GM12878 (cell line): ENCODE results near the gene PMS1. TPM values are rescaled to one million over a fixed set of nuclear protein-coding genes. Genes with fewer than 3 reads are reported as not detected.

Source experiments
- ATAC-seq: fragments of 200-7000 bp; cut with Tn5 transposase; 3 replicates; pipeline ENCODE4 v1.9.1; 2020; ENCODE audit warnings: mild to moderate bottlenecking, moderate library complexity
- BruUV-seq: library from RNA; stranded (reverse); fragments of 400-500 nt; replicated peaks from 2 replicates; lab custom pipeline; 2021; lab: Mats Ljungman, UMichigan
- CTCF ChIA-PET: fragments of 300-600 bp; sonication (Branson Sonifier 250); formaldehyde crosslinking; extraction: SDS; loops from one replicate; lab custom pipeline; 2021; ENCODE audit warnings: inconsistent platforms; lab: Yijun Ruan, JAX
- POLR2A ChIA-PET: fragments of 350-600 bp; formaldehyde crosslinking; extraction: SDS; loops from one replicate; lab custom pipeline; 2021; ENCODE audit warnings: inconsistent platforms; lab: Charles Lee
- RAD21 ChIA-PET: fragments of 300-600 bp; sonication (Branson Sonifier 250); formaldehyde crosslinking; loops from one replicate; lab custom pipeline; 2023; ENCODE audit warnings: antibody characterized with exemption; ENCODE audit not compliant: unreplicated experiment; lab: Charles Lee
- SMC1A ChIA-PET: fragments of 300-600 bp; sonication (Branson Sonifier 250); formaldehyde crosslinking; loops from one replicate; lab custom pipeline; 2023; ENCODE audit not compliant: unreplicated experiment, uncharacterized antibody; lab: Charles Lee
- DNase-seq: peaks from one replicate; pipeline ENCODE4 v3.0.0-alpha.2; 2011; ENCODE audit warnings: low read depth, low spot score
- FAIRE-seq: peaks from 3 replicates; lab custom pipeline; 2011; peaks lifted over from hg19 to GRCh38; lab: Jason Lieb, UNC
- H2AFZ ChIP-seq: 2 replicates; pipeline ENCODE4 v1.6.0; 2011; ENCODE audit warnings: low read depth, low read length, control low read depth; ENCODE audit not compliant: control insufficient read depth
- H3K27ac ChIP-seq: 2 replicates; pipeline ENCODE4 v1.5.1; 2011; ENCODE audit warnings: control low read depth; ENCODE audit not compliant: control insufficient read depth, insufficient read depth
- H3K27me3 ChIP-seq, 2 experiments: replicated peaks in 1 of 2; 2 replicates each; pipeline versions ENCODE4 v1.6.0 to v1.6.1; 2011; ENCODE audit warnings: low read length in 1 of 2; ENCODE audit not compliant: control insufficient read depth in 2 of 2, insufficient read depth in 2 of 2
- H3K36me3 ChIP-seq, 2 experiments: 2 replicates each; pipeline ENCODE4 v1.5.1; 2011; ENCODE audit warnings: low read length in 1 of 2; ENCODE audit not compliant: control insufficient read depth in 2 of 2, insufficient read depth in 2 of 2
- H3K4me1 ChIP-seq: 2 replicates; pipeline ENCODE4 v1.6.1; 2011; ENCODE audit warnings: mild to moderate bottlenecking, low read length, moderate library complexity, mixed read lengths; ENCODE audit not compliant: control insufficient read depth, insufficient read depth
- H3K4me2 ChIP-seq: 2 replicates; pipeline ENCODE4 v1.6.0; 2011; ENCODE audit warnings: control low read depth; ENCODE audit not compliant: control insufficient read depth, insufficient read depth
- H3K4me3 ChIP-seq: fragments of 200-600 bp; sonication (generic); 2 replicates; pipeline ENCODE4 v1.5.1; 2016
- H3K79me2 ChIP-seq: 2 replicates; pipeline ENCODE4 v1.6.0; 2011; ENCODE audit warnings: low read length; ENCODE audit not compliant: control insufficient read depth, insufficient read depth
- H3K9ac ChIP-seq: 2 replicates; pipeline ENCODE4 v1.8.0; 2011; ENCODE audit warnings: low read length, control low read depth, mixed read lengths; ENCODE audit not compliant: control insufficient read depth, insufficient read depth
- H3K9me3 ChIP-seq: replicated peaks from 3 replicates; pipeline ENCODE4 v1.5.1; 2011; ENCODE audit warnings: mild to moderate bottlenecking, low read length; ENCODE audit not compliant: control insufficient read depth, insufficient read depth
- H4K20me1 ChIP-seq: 2 replicates; pipeline ENCODE4 v1.6.0; 2011; ENCODE audit not compliant: control insufficient read depth, insufficient read depth
- CBX3 ChIP-seq: fragments of 200-600 bp; sonication (generic); IDR thresholded peaks from 2 replicates; pipeline ENCODE4 v1.6.1; 2016; ENCODE audit warnings: low read depth, borderline replicate concordance
- EP300 ChIP-seq, 2 experiments: fragments of 150-350 bp in 1 of 2; IDR thresholded peaks; 2 replicates each; pipeline ENCODE4 v1.6.1; 2011 to 2012; ENCODE audit warnings: low read depth in 2 of 2, low read length in 2 of 2, borderline replicate concordance in 1 of 2, improper control_type of control experiment in 1 of 2, inconsistent platforms in 1 of 2; ENCODE audit not compliant: control insufficient read depth in 1 of 2
- ETV6 ChIP-seq, 2 experiments: fragments of 450-650 bp in 1 of 2; IDR thresholded peaks in 1 of 2; conservative IDR thresholded peaks in 1 of 2; 2 replicates each; pipeline ENCODE4 v1.6.1; 2014; ENCODE audit warnings: antibody characterized with exemption in 1 of 2, borderline replicate concordance in 1 of 2, low read depth in 1 of 2, mild to moderate bottlenecking in 1 of 2, moderate library complexity in 1 of 2
- IRF5 ChIP-seq: fragments of 450-650 bp; IDR thresholded peaks from 2 replicates; pipeline ENCODE4 v1.6.1; 2017; ENCODE audit warnings: borderline replicate concordance
- JUNB ChIP-seq: IDR thresholded peaks from 2 replicates; pipeline ENCODE4 v1.6.1; 2016; ENCODE audit warnings: antibody characterized with exemption, mild to moderate bottlenecking
- KLF5 ChIP-seq: fragments of 450-650 bp; IDR thresholded peaks from 2 replicates; pipeline ENCODE4 v1.6.1; 2014; ENCODE audit warnings: mild to moderate bottlenecking; ENCODE audit not compliant: partially characterized antibody
- MYB ChIP-seq: fragments of 150-350 bp; IDR thresholded peaks from 2 replicates; pipeline ENCODE4 v1.6.1; 2014; ENCODE audit warnings: mild to moderate bottlenecking, low read depth, low read length, borderline replicate concordance
- MYC ChIP-seq: IDR thresholded peaks from 2 replicates; pipeline ENCODE4 v1.6.1; 2011; ENCODE audit warnings: mild to moderate bottlenecking, low read length, moderate library complexity, inconsistent platforms; ENCODE audit not compliant: insufficient read depth, insufficient replicate concordance, insufficient read length, severe bottlenecking
- NFXL1 ChIP-seq: fragments of 450-650 bp; IDR thresholded peaks from 2 replicates; pipeline ENCODE4 v1.6.1; 2017; ENCODE audit warnings: antibody characterized with exemption, mild to moderate bottlenecking, borderline replicate concordance
- SIX5 ChIP-seq: IDR thresholded peaks from 2 replicates; pipeline ENCODE4 v1.6.1; 2011; ENCODE audit warnings: mild to moderate bottlenecking, low read depth, low read length, moderate library complexity; ENCODE audit not compliant: severe bottlenecking
- SMARCA5 ChIP-seq: fragments of 450-650 bp; IDR thresholded peaks from 2 replicates; pipeline ENCODE4 v1.6.1; 2017; ENCODE audit warnings: mild to moderate bottlenecking
- SPI1 ChIP-seq: IDR thresholded peaks from 2 replicates; pipeline ENCODE4 v1.6.1; 2011; ENCODE audit warnings: low read depth, mild to moderate bottlenecking, low read length, moderate library complexity, borderline replicate concordance; ENCODE audit not compliant: insufficient read depth
- TARDBP ChIP-seq: IDR thresholded peaks from 2 replicates; pipeline ENCODE4 v1.6.1; 2016; ENCODE audit warnings: borderline replicate concordance
- TBL1XR1 ChIP-seq: IDR thresholded peaks from 2 replicates; pipeline ENCODE4 v1.6.1; 2012; ENCODE audit warnings: low read depth, low read length, improper control_type of control experiment
- WRNIP1 ChIP-seq: IDR thresholded peaks from 2 replicates; pipeline ENCODE4 v1.6.1; 2011; ENCODE audit warnings: low read depth, low read length, improper control_type of control experiment, borderline replicate concordance
- ZSCAN29 ChIP-seq: fragments of 450-650 bp; IDR thresholded peaks from 2 replicates; pipeline ENCODE4 v1.6.1; 2017; ENCODE audit warnings: mild to moderate bottlenecking, moderate library complexity
- WGBS: methylation state at CpG from one replicate; pipeline ENCODE4 v1.1.6; 2016; ENCODE audit warnings: low lambda C conversion rate; ENCODE audit not compliant: insufficient replicate concordance, insufficient coverage; ENCODE audit errors: missing lambda C conversion rate; 5-methylcytosine and 5-hydroxymethylcytosine counted together
- in situ Hi-C: fragments of 300-500 bp; cut with MboI; formaldehyde crosslinking; loops from 9 replicates; pipeline ENCODE4 v1.14.3; 2018; ENCODE audit warnings: mixed read lengths
- intact Hi-C: fragments of 100-400 bp; cut with micrococcal nuclease; formaldehyde crosslinking; loops from one replicate; pipeline ENCODE4 v1.14.2; 2022; ENCODE audit not compliant: unreplicated experiment
- polyA plus RNA-seq, 11 experiments: library from polyadenylated mRNA; depleted of rRNA in 4 of 11; unstranded in 6 of 11; stranded (reverse) in 5 of 11; fragments of >200 nt; fragmentation: Nextera tagmentation in 4 of 11; fragmentation: Illumina TruSeq in 1 of 11; extraction: Ambion mirVana in 4 of 11; extraction: Trizol in 1 of 11; gene quantifications; 1 replicate in 1 of 11; 2 replicates in 10 of 11; pipeline versions ENCODE4 v1.2.1 to v1.2.3, GENCODE V29; 2011 to 2016; ENCODE audit warnings: inconsistent platforms in 2 of 11, missing spikeins in 2 of 11, low read depth in 1 of 11
- total RNA-seq, 4 experiments: library from RNA; depleted of rRNA in 3 of 4; stranded (reverse); fragments of >200 nt in 3 of 4; fragmentation: Illumina TruSeq in 1 of 4; extraction: Trizol in 1 of 4; gene quantifications; 2 replicates each; pipeline versions ENCODE4 v1.2.1 to v1.2.3, GENCODE V29; 2013 to 2021
- TF ChIP-seq, protein P1 (sequence below): IDR thresholded peaks from 2 replicates; pipeline ENCODE4 v1.6.1; 2011; ENCODE audit warnings: borderline replicate concordance, low read depth, mild to moderate bottlenecking, moderate library complexity, mixed read lengths, low read length; ENCODE audit not compliant: insufficient read depth; ENCODE audit errors: extremely low read length
- TF ChIP-seq, protein P2 (sequence below), 3 experiments: IDR thresholded peaks in 2 of 3; conservative IDR thresholded peaks in 1 of 3; 2 replicates each; pipeline ENCODE4 v1.5.1; 2011; ENCODE audit warnings: low read depth in 3 of 3, low read length in 3 of 3, mild to moderate bottlenecking in 3 of 3, control low read depth in 2 of 3, moderate library complexity in 2 of 3, inconsistent platforms in 1 of 3, mixed read lengths in 1 of 3; ENCODE audit not compliant: control insufficient read depth in 2 of 3, insufficient read depth in 1 of 3; ENCODE audit errors: extremely low read depth in 1 of 3

The PMS1 gene
- total and polyA plus RNA-seq, 10 of the 15 experiments (the other 5 are each of a cell fraction or from before 2014, with no cell fraction given) = 18.7 to 50.6 (median 29.5) TPM

DNA sequence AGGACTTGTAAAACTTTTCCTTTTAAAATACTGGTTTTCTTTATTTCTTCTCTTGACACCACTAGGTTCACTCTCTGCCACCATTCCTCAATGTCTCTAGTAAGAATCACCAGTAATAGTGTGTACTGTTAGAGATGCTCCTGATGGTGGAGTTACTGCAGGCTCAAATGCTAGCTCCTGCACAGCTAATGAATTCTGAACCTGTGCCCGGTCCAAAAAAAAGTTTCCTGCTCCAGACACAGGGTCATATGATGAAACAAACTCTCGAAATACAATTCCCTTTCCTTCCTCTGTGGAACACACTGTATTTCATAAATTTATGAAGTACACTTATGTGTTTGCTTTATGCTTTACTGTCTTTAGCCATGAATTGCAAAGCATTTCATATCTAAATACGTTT, 19.2 kb downstream of the PMS1 start:
- DNase-seq = no peak
- no peak overlapping the region for H3K27ac ChIP-seq
- 100% methylated on average over 3 of the region's 3 CpGs for WGBS
- intact Hi-C loops (no loop called here), in situ Hi-C loops (no loop called here)
- H3K79me2 ChIP-seq = peaks cover 1% of the 10 kb centered on the region; the same call in 1 of the 2 replicates
- no peak overlapping the region for H3K4me3 ChIP-seq
- ATAC-seq = no peak
- ChIA-PET POLR2A (no interaction called here), CTCF (no interaction called here), RAD21 (no interaction called here), SMC1A (no interaction called here)
- no peak overlapping the region for H3K9ac ChIP-seq
- no TSS peak for BruUV-seq
- TF ChIP-seq MYC (no peak), SIX5 (no peak), NFXL1 (no peak), SPI1 (no peak), WRNIP1 (no peak), EP300 (IDR thresholded peaks at IDR 0.05; ENCODE audit: borderline replicate concordance in 1 of 2, control insufficient read depth in 1 of 2, low read depth in 2 of 2, low read length in 2 of 2) (no peak), JUNB (no peak), ETV6 (conservative IDR thresholded peaks at IDR 0.05 in 1 of 2, IDR thresholded peaks at IDR 0.05 in 1 of 2; ENCODE audit: borderline replicate concordance in 1 of 2, low read depth in 1 of 2) (no peak), KLF5 (no peak), CBX3 (no peak), TBL1XR1 (no peak), SMARCA5 (no peak), IRF5 (no peak), MYB (no peak), ZSCAN29 (no peak), TARDBP (no peak)
- TF ChIP-seq, protein P1, sequence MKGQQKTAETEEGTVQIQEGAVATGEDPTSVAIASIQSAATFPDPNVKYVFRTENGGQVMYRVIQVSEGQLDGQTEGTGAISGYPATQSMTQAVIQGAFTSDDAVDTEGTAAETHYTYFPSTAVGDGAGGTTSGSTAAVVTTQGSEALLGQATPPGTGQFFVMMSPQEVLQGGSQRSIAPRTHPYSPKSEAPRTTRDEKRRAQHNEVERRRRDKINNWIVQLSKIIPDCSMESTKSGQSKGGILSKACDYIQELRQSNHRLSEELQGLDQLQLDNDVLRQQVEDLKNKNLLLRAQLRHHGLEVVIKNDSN = no peak
- TF ChIP-seq, protein P2, sequence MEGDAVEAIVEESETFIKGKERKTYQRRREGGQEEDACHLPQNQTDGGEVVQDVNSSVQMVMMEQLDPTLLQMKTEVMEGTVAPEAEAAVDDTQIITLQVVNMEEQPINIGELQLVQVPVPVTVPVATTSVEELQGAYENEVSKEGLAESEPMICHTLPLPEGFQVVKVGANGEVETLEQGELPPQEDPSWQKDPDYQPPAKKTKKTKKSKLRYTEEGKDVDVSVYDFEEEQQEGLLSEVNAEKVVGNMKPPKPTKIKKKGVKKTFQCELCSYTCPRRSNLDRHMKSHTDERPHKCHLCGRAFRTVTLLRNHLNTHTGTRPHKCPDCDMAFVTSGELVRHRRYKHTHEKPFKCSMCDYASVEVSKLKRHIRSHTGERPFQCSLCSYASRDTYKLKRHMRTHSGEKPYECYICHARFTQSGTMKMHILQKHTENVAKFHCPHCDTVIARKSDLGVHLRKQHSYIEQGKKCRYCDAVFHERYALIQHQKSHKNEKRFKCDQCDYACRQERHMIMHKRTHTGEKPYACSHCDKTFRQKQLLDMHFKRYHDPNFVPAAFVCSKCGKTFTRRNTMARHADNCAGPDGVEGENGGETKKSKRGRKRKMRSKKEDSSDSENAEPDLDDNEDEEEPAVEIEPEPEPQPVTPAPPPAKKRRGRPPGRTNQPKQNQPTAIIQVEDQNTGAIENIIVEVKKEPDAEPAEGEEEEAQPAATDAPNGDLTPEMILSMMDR (IDR thresholded peaks at IDR 0.05 in 2 of 3, conservative IDR thresholded peaks at IDR 0.05 in 1 of 3; ENCODE audit: control insufficient read depth in 2 of 3, extremely low read depth in 1 of 3, insufficient read depth in 1 of 3, low read depth in 3 of 3, low read length in 3 of 3) = no peak
- H3K4me1 ChIP-seq = no peaks in the 10 kb centered on the region
- FAIRE-seq = no peak
- H4K20me1 ChIP-seq = no peaks in the 10 kb centered on the region
- H3K4me2 ChIP-seq = no peak overlapping the region
- no peaks in the 10 kb centered on the region for H3K27me3 ChIP-seq
- no peak overlapping the region for H2AFZ ChIP-seq
- H3K36me3 ChIP-seq = peaks cover 3 to 18% of the 10 kb centered on the region in 2 experiments; a peak in 1 of 4 replicates
- H3K9me3 ChIP-seq = no peaks in the 10 kb centered on the region; the same call in 2 of the 3 replicates
